HCT116 (cell line): ENCODE results near the gene SNUPN. TPM values are rescaled to one million over a fixed set of nuclear protein-coding genes. Genes with fewer than 3 reads are reported as not detected.

Experiments used
- ATAC-seq: fragments of 200-7000 bp; cut with Tn5 transposase; 2 replicates; pipeline ENCODE4 v1.9.1; 2020; ENCODE audit warnings: mild to moderate bottlenecking, moderate library complexity
- BruUV-seq: library from RNA; stranded (reverse); fragments of 400-500 nt; replicated peaks from 2 replicates; lab custom pipeline; 2021; lab: Mats Ljungman, UMichigan
- CTCF ChIA-PET: fragments of 300-600 bp; sonication (Branson Sonifier 250); formaldehyde crosslinking; loops from one replicate; lab custom pipeline; 2021; ENCODE audit warnings: antibody characterized with exemption; lab: Charles Lee
- POLR2A ChIA-PET: fragments of 300-600, 350-600 bp; sonication (Branson Sonifier 250); formaldehyde crosslinking; loops from one replicate; lab custom pipeline; 2021; ENCODE audit warnings: antibody characterized with exemption; lab: Charles Lee
- RAD21 ChIA-PET, 2 experiments: fragments of 300-600 bp; sonication (Branson Sonifier 250); formaldehyde crosslinking; loops; one replicate each; lab custom pipeline; 2023; ENCODE audit warnings: low total read pairs in 2 of 2; ENCODE audit not compliant: uncharacterized antibody in 2 of 2, unreplicated experiment in 2 of 2, low non-redundant PET in 1 of 2; lab: Charles Lee
- DNase-seq: peaks from one replicate; pipeline ENCODE4 v3.0.0-alpha.2; 2010; ENCODE audit warnings: low read depth, low spot score
- H2AFZ ChIP-seq: fragments of 200-600 bp; shearing (Covaris generic), sonication (generic); 2 replicates; pipeline ENCODE4 v1.6.1; 2017; ENCODE audit warnings: low read depth, mixed run types, mixed read lengths, antibody characterized with exemption, low read length; ENCODE audit not compliant: poor library complexity, severe bottlenecking
- H3K27ac ChIP-seq: 2 replicates; pipeline ENCODE4 v1.5.1; 2012; ENCODE audit warnings: low read depth, low read length
- H3K27me3 ChIP-seq: fragments of 200-600 bp; sonication (generic); 2 replicates; pipeline ENCODE4 v1.6.1; 2016; ENCODE audit warnings: mixed run types, low read length, mixed read lengths; ENCODE audit not compliant: insufficient read depth
- H3K36me3 ChIP-seq, 2 experiments: fragments of 200-500 bp in 1 of 2; fragments of 200-600 bp in 1 of 2; sonication (Bioruptor generic) in 1 of 2; sonication (generic) in 1 of 2; 2 replicates each; pipeline versions ENCODE4 v1.5.1 to v1.6.1; 2014 to 2016; ENCODE audit warnings: low read length in 2 of 2, inconsistent platforms in 1 of 2, mixed read lengths in 1 of 2, mixed run types in 1 of 2; ENCODE audit not compliant: insufficient read depth in 2 of 2, control insufficient read depth in 1 of 2
- H3K4me1 ChIP-seq, 2 experiments: fragments of 200-600 bp in 1 of 2; sonication (generic) in 1 of 2; 2 replicates each; pipeline versions ENCODE4 v1.5.1 to v1.6.1; 2012 to 2017; ENCODE audit warnings: low read length in 2 of 2, inconsistent platforms in 1 of 2, mild to moderate bottlenecking in 1 of 2, mixed read lengths in 1 of 2, mixed run types in 1 of 2, moderate library complexity in 1 of 2; ENCODE audit not compliant: insufficient read depth in 2 of 2, control insufficient read depth in 1 of 2
- H3K4me2 ChIP-seq: fragments of 200-600 bp; sonication (generic); 2 replicates; pipeline ENCODE4 v1.6.1; 2017; ENCODE audit warnings: mixed run types, low read length, mixed read lengths
- H3K4me3 ChIP-seq, 2 experiments: fragments of 200-600 bp in 1 of 2; sonication (generic) in 1 of 2; replicated peaks in 1 of 2; 2 replicates each; pipeline ENCODE4 v1.5.1; 2011 to 2016; ENCODE audit warnings: low read length in 2 of 2, control low read depth in 1 of 2, low read depth in 1 of 2, mild to moderate bottlenecking in 1 of 2, mixed read lengths in 1 of 2, mixed run types in 1 of 2
- H3K79me2 ChIP-seq: fragments of 200-600 bp; sonication (generic); 2 replicates; pipeline ENCODE4 v1.6.1; 2017; ENCODE audit warnings: mild to moderate bottlenecking, mixed run types, low read length, moderate library complexity, mixed read lengths; ENCODE audit not compliant: insufficient read depth
- H3K9ac ChIP-seq: fragments of 200-600 bp; sonication (generic); 2 replicates; pipeline ENCODE4 v1.6.1; 2016; ENCODE audit warnings: low read length, mixed read lengths
- H3K9me2 ChIP-seq: fragments of 200-600 bp; sonication (generic), shearing (Covaris generic); 2 replicates; pipeline ENCODE4 v1.6.1; 2017; ENCODE audit warnings: mixed run types, mild to moderate bottlenecking, moderate library complexity; ENCODE audit not compliant: insufficient read depth
- H3K9me3 ChIP-seq, 2 experiments: fragments of 200-500 bp in 1 of 2; fragments of 200-600 bp in 1 of 2; sonication (Bioruptor generic) in 1 of 2; sonication (generic) in 1 of 2; 2 replicates each; pipeline ENCODE4 v1.6.1; 2014 to 2017; ENCODE audit warnings: low read length in 2 of 2, mixed read lengths in 2 of 2, inconsistent platforms in 1 of 2, low read depth in 1 of 2, mild to moderate bottlenecking in 1 of 2, mixed run types in 1 of 2, moderate library complexity in 1 of 2; ENCODE audit not compliant: control insufficient read depth in 1 of 2, insufficient read depth in 1 of 2
- H4K20me1 ChIP-seq: fragments of 200-600 bp; sonication (generic), shearing (Covaris generic); 2 replicates; pipeline ENCODE4 v1.6.1; 2017; ENCODE audit warnings: mixed run types, mild to moderate bottlenecking, moderate library complexity; ENCODE audit not compliant: insufficient read depth
- ATF3 ChIP-seq: IDR thresholded peaks from 2 replicates; pipeline ENCODE4 v1.6.1; 2012
- CEBPB ChIP-seq: IDR thresholded peaks from 2 replicates; pipeline ENCODE4 v1.6.1; 2012; ENCODE audit warnings: low read depth
- EZH2 ChIP-seq: fragments of 200-600 bp; sonication (generic); IDR thresholded peaks from 2 replicates; pipeline ENCODE4 v1.6.1; 2017; ENCODE audit warnings: antibody characterized with exemption, mixed run types
- FOSL1 ChIP-seq: IDR thresholded peaks from 2 replicates; pipeline ENCODE4 v1.6.1; 2012; ENCODE audit warnings: low read depth
- JUND ChIP-seq: IDR thresholded peaks from 2 replicates; pipeline ENCODE4 v1.6.1; 2012
- REST ChIP-seq: IDR thresholded peaks from 2 replicates; pipeline ENCODE4 v1.6.1; 2012; ENCODE audit warnings: low read depth
- SP1 ChIP-seq: IDR thresholded peaks from 2 replicates; pipeline ENCODE4 v1.6.1; 2012; ENCODE audit warnings: low read depth
- SRF ChIP-seq: IDR thresholded peaks from 2 replicates; pipeline ENCODE4 v1.6.1; 2012; ENCODE audit warnings: low read depth
- TCF7L2 ChIP-seq: IDR thresholded peaks from 2 replicates; pipeline ENCODE4 v1.7.0; 2011; ENCODE audit warnings: borderline replicate concordance, inconsistent platforms; ENCODE audit not compliant: insufficient read depth, insufficient read length; ENCODE audit errors: extremely low read depth
- YY1 ChIP-seq: IDR thresholded peaks from 2 replicates; pipeline ENCODE4 v1.6.1; 2011; ENCODE audit warnings: low read length, low read depth, moderate library complexity, mild to moderate bottlenecking; ENCODE audit not compliant: insufficient replicate concordance; ENCODE audit errors: extremely low read depth
- ZBTB33 ChIP-seq: IDR thresholded peaks from 2 replicates; pipeline ENCODE4 v1.6.1; 2011; ENCODE audit warnings: mild to moderate bottlenecking, low read length, moderate library complexity; ENCODE audit not compliant: insufficient replicate concordance; ENCODE audit errors: extremely low read depth
- intact Hi-C: fragments of 100-400 bp; cut with micrococcal nuclease; formaldehyde crosslinking; loops from 2 replicates; pipeline ENCODE4 v1.10.0; 2022
- total RNA-seq: library from RNA; stranded (reverse); gene quantifications from one replicate; pipeline ENCODE4 v1.2.1, GENCODE V29; 2021; ENCODE audit not compliant: unreplicated experiment

Gene SNUPN
- total RNA-seq, 1 experiment from 2014 or later = 29.8 TPM

GRCh38 chr15:75631935-75632334 lies 6.4 kb upstream of the SNUPN start (continued):
- TF ChIP-seq ZBTB33 (no peak), SRF (no peak)

GRCh38 chr15:75622505-75622904 lies 3.0 kb downstream of the SNUPN start:
- no peak for DNase-seq
- intact Hi-C loops = no loop called here
- no peaks in the 10 kb centered on the region; the same call in 1 of the 2 replicates for H3K79me2 ChIP-seq
- no peak overlapping the region for H3K27ac ChIP-seq
- H3K9me3 ChIP-seq = no peaks in the 10 kb centered on the region
- H3K36me3 ChIP-seq = peaks cover 0 to 13% of the 10 kb centered on the region in 2 experiments; a peak in 2 of 4 replicates
- no peaks in the 10 kb centered on the region for H3K9me2 ChIP-seq
- no peak overlapping the region for H3K9ac ChIP-seq
- POLR2A ChIA-PET = no interaction called here
- H3K4me2 ChIP-seq = no peak overlapping the region
- H3K4me1 ChIP-seq = peaks cover 9 to 37% of the 10 kb centered on the region in 2 experiments
- no peak for TF ChIP-seq SP1
- no peak for TF ChIP-seq JUND
- TF ChIP-seq, all 23 proteins: peak for 0
- Histone ChIP-seq H3K4me3 (no peak overlapping the region), H4K20me1 (no peaks in the 10 kb centered on the region), H2AFZ (no peak overlapping the region), H3K27me3 (no peaks in the 10 kb centered on the region)
- ChIA-PET CTCF (no interaction called here), RAD21 (no interaction called here)
- ATAC-seq = no peak
- TSS peak; percentile 19 for BruUV-seq

GRCh38 chr15:75620841-75621391 lies 4.6 kb downstream of the SNUPN start:
- no peak overlapping the region for H2AFZ ChIP-seq
- no TSS peak for BruUV-seq
- H4K20me1 ChIP-seq = no peaks in the 10 kb centered on the region
- peaks cover 0 to 22% of the 10 kb centered on the region in 2 experiments; a peak in 3 of 4 replicates for H3K4me1 ChIP-seq
- no peak for ATAC-seq
- RAD21 ChIA-PET = no interaction called here
- no peak overlapping the region for H3K27ac ChIP-seq
- no peaks in the 10 kb centered on the region for H3K9me2 ChIP-seq
- no peaks in the 10 kb centered on the region; the same call in 1 of the 2 replicates for H3K79me2 ChIP-seq
- DNase-seq = no peak
- H3K4me3 ChIP-seq = no peak overlapping the region
- no peaks in the 10 kb centered on the region for H3K9me3 ChIP-seq
- intact Hi-C loops = no loop called here
- peaks cover 11 to 22% of the 10 kb centered on the region in 2 experiments; a peak in 3 of 4 replicates for H3K36me3 ChIP-seq
- CTCF ChIA-PET = no interaction called here
- POLR2A ChIA-PET = no interaction called here
- no peaks in the 10 kb centered on the region for H3K27me3 ChIP-seq
- peak overlapping the region; percentile 12; the same call in 1 of the 2 replicates for H3K4me2 ChIP-seq
- H3K9ac ChIP-seq = no peak overlapping the region
- no peak for TF ChIP-seq CEBPB
- no peak for TF ChIP-seq TCF7L2
- no peak for TF ChIP-seq EZH2
- TF ChIP-seq ATF3 = no peak
- no peak for TF ChIP-seq REST
- no peak for TF ChIP-seq YY1
- TF ChIP-seq FOSL1 = no peak
